ENCODE data around the gene MAPK8.

MAPK8 gene

GRCh38 chr10:48406658-48407057 is 100.2 kb downstream of the MAPK8 start:
- no peak for TF ChIP-seq CTCF (IDR thresholded peaks at IDR 0.05; ENCODE audit: low read depth, low read length, missing control alignments)
- DNase-seq = no peak
- Histone ChIP-seq H3K27ac (no peak overlapping the region), H3K36me3 (replicated peaks) (no peaks in the 10 kb centered on the region), H3K27me3 (replicated peaks) (no peaks in the 10 kb centered on the region), H3K4me3 (ENCODE audit: low read depth, low read length) (no peak overlapping the region)
- in situ Hi-C loops (cut with HindIII; ENCODE audit: low pct_ligation_motif_present, low sequenced_read_pairs) = no loop called here

- H3K36me3 ChIP-seq (replicated peaks) = peaks cover 2% of the 10 kb centered on the region
- in situ Hi-C loops (cut with HindIII; ENCODE audit: low pct_ligation_motif_present, low sequenced_read_pairs) = no loop called here
- DNase-seq = no peak
- H3K27me3 ChIP-seq (replicated peaks) = no peaks in the 10 kb centered on the region
- H3K4me3 ChIP-seq (ENCODE audit: low read depth, low read length) = no peak overlapping the region
- no peak overlapping the region for H3K27ac ChIP-seq
- no peak for TF ChIP-seq CTCF (IDR thresholded peaks at IDR 0.05; ENCODE audit: low read depth, low read length, missing control alignments)
Observed at GRCh38 chr10:48410503-48410902, 104.0 kb downstream of the MAPK8 start.

GRCh38 chr10:48411510-48411909 is 105.0 kb downstream of the MAPK8 start:
- Histone ChIP-seq H3K27me3 (replicated peaks) (no peaks in the 10 kb centered on the region), H3K27ac (no peak overlapping the region), H3K36me3 (replicated peaks) (peaks cover 2% of the 10 kb centered on the region), H3K4me3 (ENCODE audit: low read depth, low read length) (no peak overlapping the region)
- in situ Hi-C loops (cut with HindIII; ENCODE audit: low pct_ligation_motif_present, low sequenced_read_pairs) = no loop called here
- DNase-seq = no peak
- TF ChIP-seq CTCF (IDR thresholded peaks at IDR 0.05; ENCODE audit: low read depth, low read length, missing control alignments) = no peak

- in situ Hi-C loops (cut with HindIII; ENCODE audit: low pct_ligation_motif_present, low sequenced_read_pairs) = no loop called here
- no peak for DNase-seq
- Histone ChIP-seq H3K4me3 (ENCODE audit: low read depth, low read length) (no peak overlapping the region), H3K27ac (no peak overlapping the region), H3K36me3 (replicated peaks) (peaks cover 2% of the 10 kb centered on the region), H3K27me3 (replicated peaks) (no peaks in the 10 kb centered on the region)
- no peak for TF ChIP-seq CTCF (IDR thresholded peaks at IDR 0.05; ENCODE audit: low read depth, low read length, missing control alignments)
Observed at GRCh38 chr10:48412081-48412480, 105.6 kb downstream of the MAPK8 start.

- no peak overlapping the region for H3K27ac ChIP-seq
- H3K36me3 ChIP-seq (replicated peaks) = peaks cover 2% of the 10 kb centered on the region
- DNase-seq = no peak
- TF ChIP-seq CTCF (IDR thresholded peaks at IDR 0.05; ENCODE audit: low read depth, low read length, missing control alignments) = no peak
- no peaks in the 10 kb centered on the region for H3K27me3 ChIP-seq (replicated peaks)
- in situ Hi-C loops (cut with HindIII; ENCODE audit: low pct_ligation_motif_present, low sequenced_read_pairs) = no loop called here
- H3K4me3 ChIP-seq (ENCODE audit: low read depth, low read length) = no peak overlapping the region
Observed at GRCh38 chr10:48412933-48413332, 106.5 kb downstream of the MAPK8 start.

- H3K27me3 ChIP-seq (replicated peaks) = no peaks in the 10 kb centered on the region
- H3K4me3 ChIP-seq (ENCODE audit: low read depth, low read length) = no peak overlapping the region
- no peak overlapping the region for H3K27ac ChIP-seq
- DNase-seq = no peak
- peaks cover 2% of the 10 kb centered on the region for H3K36me3 ChIP-seq (replicated peaks)
- in situ Hi-C loops (cut with HindIII; ENCODE audit: low pct_ligation_motif_present, low sequenced_read_pairs) = no loop called here
- no peak for TF ChIP-seq CTCF (IDR thresholded peaks at IDR 0.05; ENCODE audit: low read depth, low read length, missing control alignments)
Observed at GRCh38 chr10:48414160-48414559, 107.7 kb downstream of the MAPK8 start.
